Hepatocyte (in vitro differentiated cells): ENCODE measurements around the gene KLHL3. TPM values are rescaled to one million over a fixed set of nuclear protein-coding genes. Genes with fewer than 3 reads are reported as not detected.

ENCODE experiments used
- DNase-seq: peaks from one replicate; pipeline ENCODE4 v3.0.0-alpha.2; 2016; ENCODE audit warnings: low spot score
- H2AFZ ChIP-seq: fragments of 200-600 bp; sonication (generic); 2 replicates; pipeline ENCODE4 v1.6.0; 2016; ENCODE audit warnings: antibody characterized with exemption, mild to moderate bottlenecking
- H3K27ac ChIP-seq: fragments of 200-600 bp; sonication (generic); 2 replicates; pipeline ENCODE4 v1.5.1; 2016; ENCODE audit warnings: mild to moderate bottlenecking
- H3K27me3 ChIP-seq: fragments of 200-600 bp; sonication (generic); 2 replicates; pipeline ENCODE4 v1.6.1; 2016
- H3K36me3 ChIP-seq: fragments of 200-600 bp; sonication (generic); replicated peaks from 2 replicates; pipeline ENCODE4 v1.5.1; 2016; ENCODE audit warnings: low read depth; ENCODE audit not compliant: insufficient read depth
- H3K4me1 ChIP-seq: fragments of 200-600 bp; sonication (generic); 2 replicates; pipeline ENCODE4 v1.5.1; 2016; ENCODE audit warnings: mild to moderate bottlenecking, moderate library complexity; ENCODE audit not compliant: insufficient read depth
- H3K4me2 ChIP-seq: fragments of 200-600 bp; sonication (generic); 2 replicates; pipeline ENCODE4 v1.6.0; 2016
- H3K4me3 ChIP-seq: fragments of 200-600 bp; sonication (generic); 2 replicates; pipeline ENCODE4 v1.5.1; 2016; ENCODE audit warnings: mild to moderate bottlenecking
- H3K79me2 ChIP-seq: fragments of 200-600 bp; sonication (generic); 2 replicates; pipeline ENCODE4 v1.6.0; 2017; ENCODE audit warnings: mild to moderate bottlenecking
- H3K9me2 ChIP-seq: fragments of 200-600 bp; sonication (generic); replicated peaks from 2 replicates; pipeline ENCODE4 v1.6.0; 2017; ENCODE audit warnings: mild to moderate bottlenecking; ENCODE audit not compliant: insufficient read depth
- H3K9me3 ChIP-seq: fragments of 200-600 bp; sonication (generic); 2 replicates; pipeline ENCODE4 v1.5.1; 2016; ENCODE audit warnings: low read depth, mild to moderate bottlenecking
- H4K20me1 ChIP-seq: fragments of 200-600 bp; sonication (generic); 2 replicates; pipeline ENCODE4 v1.6.0; 2016; ENCODE audit warnings: mild to moderate bottlenecking; ENCODE audit not compliant: insufficient read depth, poor library complexity, severe bottlenecking
- CTCF ChIP-seq: fragments of 200-600 bp; sonication (generic); IDR thresholded peaks from 2 replicates; pipeline ENCODE4 v1.5.1; 2016; ENCODE audit warnings: antibody characterized with exemption, mild to moderate bottlenecking; ENCODE audit not compliant: poor library complexity
- EZH2 ChIP-seq: fragments of 200-600 bp; sonication (generic); IDR thresholded peaks from 2 replicates; pipeline ENCODE4 v1.6.1; 2016; ENCODE audit warnings: antibody characterized with exemption, mild to moderate bottlenecking, borderline replicate concordance
- EZH2phosphoT487 ChIP-seq: fragments of 200-600 bp; sonication (generic); IDR thresholded peaks from one replicate; pipeline ENCODE4 v1.6.1; 2018; ENCODE audit warnings: antibody characterized with exemption, mild to moderate bottlenecking, low read depth, moderate library complexity; ENCODE audit not compliant: unreplicated experiment, severe bottlenecking
- WGBS: methylation state at CpG from one replicate; pipeline ENCODE4 v1.1.6; 2016; ENCODE audit warnings: low lambda C conversion rate; ENCODE audit errors: missing lambda C conversion rate; 5-methylcytosine and 5-hydroxymethylcytosine counted together
- polyA plus RNA-seq: library from polyadenylated mRNA; unstranded; fragments of >200 nt; fragmentation: Nextera tagmentation; extraction: Ambion mirVana; gene quantifications from 2 replicates; pipeline ENCODE4 v1.2.1, GENCODE V29; 2016
- total RNA-seq: library from RNA; depleted of rRNA; stranded (reverse); fragments of >200 nt; gene quantifications from 2 replicates; pipeline ENCODE4 v1.2.3, GENCODE V29; 2014

KLHL3 gene
- total and polyA plus RNA-seq, 2 experiments from 2014 or later = 1.4 to 5.3 TPM

- H4K20me1 ChIP-seq = no peaks in the 10 kb centered on the region
- no peak overlapping the region for H3K4me3 ChIP-seq
- no peaks in the 10 kb centered on the region for H3K9me2 ChIP-seq
- H3K36me3 ChIP-seq = no peaks in the 10 kb centered on the region
- TF ChIP-seq EZH2 (no peak), CTCF (no peak), EZH2phosphoT487 (no peak)
- WGBS = 100% methylated on average over 1 of the region's 1 CpG
- no peak overlapping the region for H3K27ac ChIP-seq
- no peaks in the 10 kb centered on the region for H3K27me3 ChIP-seq
- no peak for DNase-seq
- no peak overlapping the region for H2AFZ ChIP-seq
- no peaks in the 10 kb centered on the region for H3K4me1 ChIP-seq
- H3K4me2 ChIP-seq = no peak overlapping the region
- peaks cover 6% of the 10 kb centered on the region for H3K9me3 ChIP-seq
- H3K79me2 ChIP-seq = no peaks in the 10 kb centered on the region
Measured at GRCh38 chr5:137715456-137715855, 20.4 kb downstream of the KLHL3 start.

GRCh38 chr5:137714946-137715345, 20.9 kb downstream of the KLHL3 start:
- no peaks in the 10 kb centered on the region for H3K27me3 ChIP-seq
- TF ChIP-seq EZH2phosphoT487 = no peak
- TF ChIP-seq EZH2 = no peak
- TF ChIP-seq CTCF = no peak
- no peak for DNase-seq
- H2AFZ ChIP-seq = no peak overlapping the region
- H3K4me2 ChIP-seq = no peak overlapping the region
- H4K20me1 ChIP-seq = no peaks in the 10 kb centered on the region
- H3K9me3 ChIP-seq = peaks cover 6% of the 10 kb centered on the region
- no peaks in the 10 kb centered on the region for H3K4me1 ChIP-seq
- H3K9me2 ChIP-seq = no peaks in the 10 kb centered on the region
- no peak overlapping the region for H3K27ac ChIP-seq
- H3K79me2 ChIP-seq = no peaks in the 10 kb centered on the region
- no peaks in the 10 kb centered on the region for H3K36me3 ChIP-seq
- no peak overlapping the region for H3K4me3 ChIP-seq

- no peaks in the 10 kb centered on the region for H3K36me3 ChIP-seq
- no peak overlapping the region for H3K27ac ChIP-seq
- no peaks in the 10 kb centered on the region for H3K9me2 ChIP-seq
- peaks cover 6% of the 10 kb centered on the region for H3K9me3 ChIP-seq
- H3K4me1 ChIP-seq = no peaks in the 10 kb centered on the region
- H3K4me3 ChIP-seq = no peak overlapping the region
- H3K4me2 ChIP-seq = no peak overlapping the region
- no peak for DNase-seq
- H2AFZ ChIP-seq = no peak overlapping the region
- no peaks in the 10 kb centered on the region for H3K79me2 ChIP-seq
- no peaks in the 10 kb centered on the region for H3K27me3 ChIP-seq
- no peak for TF ChIP-seq CTCF
- TF ChIP-seq EZH2 = no peak
- no peak for TF ChIP-seq EZH2phosphoT487
- 92% methylated on average over 2 of the region's 2 CpGs for WGBS
- H4K20me1 ChIP-seq = no peaks in the 10 kb centered on the region
Measured at GRCh38 chr5:137714494-137714893, 21.4 kb downstream of the KLHL3 start.

GRCh38 chr5:137712139-137712667, 23.7 kb downstream of the KLHL3 start:
- Histone ChIP-seq H3K27ac (no peak overlapping the region), H3K4me1 (no peaks in the 10 kb centered on the region), H3K9me3 (peaks cover 6% of the 10 kb centered on the region), H3K36me3 (no peaks in the 10 kb centered on the region), H3K4me2 (no peak overlapping the region), H3K79me2 (no peaks in the 10 kb centered on the region), H3K4me3 (no peak overlapping the region), H3K9me2 (no peaks in the 10 kb centered on the region), H3K27me3 (no peaks in the 10 kb centered on the region), H4K20me1 (no peaks in the 10 kb centered on the region), H2AFZ (no peak overlapping the region)
- 93% methylated on average over 2 of the region's 2 CpGs for WGBS
- DNase-seq = no peak
- TF ChIP-seq EZH2 = no peak
- TF ChIP-seq EZH2phosphoT487 = no peak
- TF ChIP-seq CTCF = no peak
